Measurements from ENCODE around the gene SPRED1.

SPRED1 gene

GRCh38 chr15:38252481-38253350, at the start of gene SPRED1:
Gene SPRED1, plus strand, starts transcription at chr15:38252836. Its CDS starts 350 bp downstream, at chr15:38253186.
- DNase-seq = peak; percentile 20 to 55

- DNase-seq = no peak
Measured at GRCh38 chr15:38205526-38206272, 46.9 kb upstream of the SPRED1 start.

DNA sequence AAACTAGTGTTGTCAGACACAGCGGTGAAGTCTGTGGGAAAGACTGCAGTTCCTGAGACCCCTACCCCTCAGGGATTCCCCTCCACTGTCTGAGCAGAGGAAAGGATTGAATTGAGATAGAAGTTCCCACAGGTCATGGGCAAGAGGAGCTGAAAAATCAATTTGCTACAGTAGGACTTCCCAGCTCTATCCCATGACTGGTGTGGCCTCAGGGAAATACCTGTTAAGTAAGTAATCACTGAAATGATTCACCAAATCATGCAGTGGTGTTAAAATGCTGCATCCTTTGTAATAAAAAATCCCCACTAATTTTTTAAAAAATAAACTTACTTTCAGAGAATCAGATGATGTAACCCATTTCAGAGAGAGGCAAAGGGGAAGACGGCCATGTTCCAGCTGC, 45.0 kb upstream of the SPRED1 start:
- no peak for DNase-seq

- DNase-seq = no peak
Measured at GRCh38 chr15:38208206-38208605, 44.4 kb upstream of the SPRED1 start.

GRCh38 chr15:38208779-38209178, 43.9 kb upstream of the SPRED1 start:
- no peak for DNase-seq

- no peak for DNase-seq
Measured at GRCh38 chr15:38211249-38211648, 41.4 kb upstream of the SPRED1 start.

DNA sequence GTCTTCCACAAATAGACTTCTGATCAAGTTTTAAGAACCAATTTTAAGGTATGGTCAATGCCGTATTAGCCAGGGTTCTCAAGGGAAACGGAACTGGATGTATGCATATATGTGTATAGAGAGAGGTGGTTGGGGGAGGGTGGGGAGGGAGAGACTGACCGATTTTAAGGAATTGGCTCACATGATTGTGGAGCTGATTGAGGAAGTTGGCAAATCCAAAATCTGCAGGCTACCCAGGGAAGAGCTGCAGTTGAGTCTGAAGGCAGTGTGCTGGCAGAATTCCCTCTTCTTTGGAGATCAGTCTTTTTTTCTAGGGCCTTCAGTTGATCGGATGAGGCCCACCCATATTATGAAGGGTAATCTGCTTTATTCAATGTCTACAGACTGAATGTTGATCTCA, 40.8 kb upstream of the SPRED1 start:
- DNase-seq = no peak

GRCh38 chr15:38212729-38213351, 39.8 kb upstream of the SPRED1 start:
- no peak for DNase-seq

GRCh38 chr15:38213356-38213755, 39.3 kb upstream of the SPRED1 start:
- no peak for DNase-seq

GRCh38 chr15:38215707-38216106, 36.9 kb upstream of the SPRED1 start:
- DNase-seq = no peak

GRCh38 chr15:38216763-38217162, 35.9 kb upstream of the SPRED1 start:
- peak in 1 of 2 experiments; percentile 15 for DNase-seq

DNA sequence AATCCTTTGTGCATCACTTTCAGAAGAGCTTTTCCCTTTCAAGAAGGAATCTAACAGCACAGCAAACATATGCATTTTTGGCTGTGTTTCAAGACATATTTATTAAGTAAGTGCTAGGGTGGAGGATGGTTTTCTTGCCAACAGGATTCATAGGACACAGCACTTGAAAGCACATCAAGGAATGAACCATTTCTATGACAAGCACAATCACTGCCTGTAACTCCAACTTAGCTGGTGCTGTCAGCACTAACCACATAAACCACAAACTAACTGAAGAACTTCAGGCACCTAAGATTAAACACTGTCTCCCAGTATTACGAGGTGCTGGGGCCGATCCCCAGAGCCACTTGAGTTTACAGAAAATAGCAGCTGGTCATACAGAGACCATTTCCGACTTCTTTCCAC, 35.4 kb upstream of the SPRED1 start:
- no peak for DNase-seq

DNA sequence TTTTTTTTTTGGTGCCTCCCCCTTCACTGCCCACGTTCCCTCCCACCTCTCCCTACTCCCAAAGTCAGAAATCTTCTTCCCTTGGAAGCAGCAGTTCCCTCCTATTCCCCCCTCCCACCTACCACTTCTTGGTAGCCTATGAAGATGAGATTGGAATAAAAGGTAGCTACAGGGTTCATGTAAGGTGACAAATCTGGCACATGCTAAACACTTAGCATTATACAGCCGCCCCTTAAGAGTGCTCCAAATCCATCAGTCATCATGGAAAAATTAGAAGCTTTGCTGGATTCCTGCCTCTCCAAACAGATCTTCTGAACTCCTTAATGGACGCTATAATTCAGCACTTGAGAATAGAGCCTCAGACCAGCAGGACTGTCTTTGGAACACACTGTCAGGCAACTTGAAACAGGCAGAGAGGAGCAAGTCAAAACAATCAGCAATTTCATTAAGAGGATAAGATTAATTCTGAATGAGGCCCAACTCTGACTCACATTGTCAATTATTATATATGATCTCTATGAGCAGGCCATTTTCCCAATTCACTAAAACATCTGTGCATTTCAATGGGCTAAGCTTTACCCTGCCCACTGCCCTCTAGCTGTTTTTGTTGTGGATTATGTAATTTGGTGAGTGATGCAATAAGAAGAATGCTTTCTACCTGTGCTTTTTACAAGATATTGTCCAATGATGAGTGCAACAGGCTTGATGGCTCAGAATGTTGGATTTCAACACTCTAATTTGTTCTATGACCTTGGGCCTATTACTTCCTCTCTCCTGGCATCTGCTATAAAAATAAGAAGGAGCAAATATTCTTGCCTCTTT, 34.6 kb upstream of the SPRED1 start:
- no peak for DNase-seq

DNA sequence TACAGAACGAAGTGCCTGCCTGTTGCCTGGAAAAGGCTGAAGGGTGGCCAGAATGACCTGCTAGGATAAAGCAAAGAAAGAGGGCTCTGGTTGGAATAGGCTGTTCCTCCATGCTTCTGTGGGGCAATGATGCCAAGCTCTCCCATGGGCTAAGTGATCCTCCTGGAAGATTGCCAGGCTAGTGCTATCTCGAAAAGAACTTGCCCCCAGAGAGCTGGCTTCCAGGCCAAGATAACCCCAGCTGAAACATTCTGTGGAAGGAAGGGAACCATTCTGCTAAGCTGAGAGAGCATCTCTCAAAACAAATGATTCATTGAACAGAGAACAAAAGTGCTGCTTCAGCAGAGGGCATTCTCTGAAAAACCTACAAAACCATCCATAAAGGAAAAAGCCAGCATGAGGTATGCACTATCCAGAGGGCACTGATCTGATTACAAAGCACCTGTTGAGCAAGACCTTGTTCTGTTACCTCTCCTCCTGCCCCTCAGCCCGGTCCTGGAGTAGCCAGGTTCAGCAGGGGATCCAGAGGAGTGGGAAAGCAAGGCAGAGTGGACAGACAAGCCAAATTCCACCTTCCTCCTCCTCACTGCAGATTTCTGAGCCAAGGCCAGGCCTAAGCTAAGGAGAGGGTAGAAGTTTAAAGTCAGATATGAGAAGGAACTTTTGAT, 31.9 kb upstream of the SPRED1 start:
- DNase-seq = no peak

GRCh38 chr15:38224486-38224885, 28.1 kb upstream of the SPRED1 start:
- no peak for DNase-seq

DNA sequence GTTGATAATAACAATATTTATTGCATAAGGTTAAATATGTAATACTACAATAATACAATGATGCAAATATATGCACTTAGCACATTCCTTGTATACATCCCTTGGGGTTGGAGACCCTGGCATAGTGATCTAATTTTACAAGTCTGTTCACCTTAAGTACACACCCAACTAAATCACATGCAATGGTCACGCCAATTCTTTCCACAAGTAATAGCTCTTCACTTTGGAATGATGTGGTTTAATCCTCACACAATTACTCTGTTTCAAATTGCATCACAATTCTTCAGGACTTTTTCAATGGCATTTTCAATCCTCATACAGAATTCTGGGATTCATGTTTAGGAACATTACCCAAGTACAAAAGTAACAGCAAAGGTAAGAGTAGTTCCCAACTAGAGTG, 27.3 kb upstream of the SPRED1 start:
- no peak for DNase-seq

DNA sequence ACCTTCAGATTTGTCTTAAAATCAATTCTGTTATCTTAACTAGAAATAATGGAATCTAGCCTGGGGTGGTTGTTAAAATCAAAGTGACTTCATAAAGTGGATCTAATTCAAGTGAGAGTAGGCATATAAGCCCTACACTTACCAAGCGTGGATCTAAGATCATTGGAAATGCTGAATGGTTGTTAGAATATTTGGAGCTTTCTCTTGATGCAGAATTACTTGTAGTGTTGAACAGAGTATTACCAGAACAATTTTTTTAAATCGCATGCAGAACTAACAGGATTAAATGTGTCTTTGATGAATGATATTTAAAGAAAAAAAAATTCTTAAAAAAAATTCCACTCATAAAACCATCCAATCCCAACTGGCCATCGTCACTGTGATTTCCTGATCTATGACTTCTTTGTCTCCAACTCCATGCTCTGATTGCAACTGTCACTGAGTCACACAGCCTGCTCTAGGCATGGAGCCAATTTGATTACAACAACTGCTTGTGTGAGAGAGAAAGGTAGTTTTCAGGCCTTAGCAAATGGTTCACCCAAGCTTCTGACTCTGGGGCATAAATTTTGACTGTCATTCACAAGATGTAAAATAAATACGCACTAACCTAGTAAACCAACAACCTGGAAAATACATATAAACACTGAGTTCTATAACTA, 25.9 kb upstream of the SPRED1 start:
- peak; percentile 61 to 67 for DNase-seq

- DNase-seq = no peak
Measured at GRCh38 chr15:38227941-38228340, 24.7 kb upstream of the SPRED1 start.

GRCh38 chr15:38228618-38229017, 24.0 kb upstream of the SPRED1 start:
- no peak for DNase-seq

- DNase-seq = no peak
Measured at GRCh38 chr15:38229705-38230310, 22.8 kb upstream of the SPRED1 start.

DNA sequence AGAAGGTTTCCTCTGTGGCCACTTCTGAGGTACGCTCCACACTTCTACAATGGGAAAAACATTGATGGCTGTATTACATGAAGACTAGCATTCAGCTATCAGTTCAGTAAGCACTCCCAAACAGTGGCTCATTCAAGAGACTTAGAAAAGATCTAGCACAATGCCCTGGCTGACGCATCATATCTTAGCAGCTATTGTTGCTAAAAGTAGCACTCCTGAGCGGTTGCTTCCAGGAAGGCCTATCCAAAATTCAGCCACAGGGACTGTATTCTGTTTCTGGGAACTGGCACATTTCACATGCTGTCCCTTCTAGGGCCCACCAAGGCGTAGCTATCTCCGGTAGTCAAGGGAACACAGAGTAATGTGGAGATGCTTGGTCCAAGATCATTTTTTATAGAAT, 21.2 kb upstream of the SPRED1 start:
- DNase-seq = no peak

Measured in SHP77 (cell line).